Panc1 (cell line): Measurements from ENCODE around the gene ANO2. TPM values are rescaled to one million over a fixed set of nuclear protein-coding genes. Genes with fewer than 3 reads are reported as not detected.

Experiments
- ATAC-seq: fragments of 200-7000 bp; cut with Tn5 transposase; 2 replicates; pipeline ENCODE4 v1.9.1; 2020; ENCODE audit warnings: mild to moderate bottlenecking, moderate library complexity
- BruUV-seq: library from RNA; stranded (reverse); fragments of 400-500 nt; replicated peaks from 2 replicates; lab custom pipeline; 2021; lab: Mats Ljungman, UMichigan
- CTCF ChIA-PET: fragments of 300-600 bp; sonication (Branson Sonifier 250); formaldehyde crosslinking; loops from one replicate; lab custom pipeline; 2022; ENCODE audit warnings: antibody characterized with exemption; lab: Charles Lee
- POLR2A ChIA-PET: fragments of 300-600 bp; sonication (Branson Sonifier 250); formaldehyde crosslinking; loops from one replicate; lab custom pipeline; 2022; ENCODE audit warnings: antibody characterized with exemption; lab: Charles Lee
- DNase-seq: peaks from one replicate; pipeline ENCODE4 v3.0.0-alpha.2; 2010; ENCODE audit warnings: low read depth, low spot score
- H3K27ac ChIP-seq: 2 replicates; pipeline ENCODE4 v1.5.1; 2011; ENCODE audit warnings: mild to moderate bottlenecking, low read length, inconsistent platforms
- H3K27me3 ChIP-seq: fragments of 200-500 bp; sonication (Bioruptor generic); 2 replicates; pipeline ENCODE4 v1.6.0; 2014; ENCODE audit warnings: low read length, inconsistent platforms; ENCODE audit not compliant: control insufficient read depth, insufficient read depth
- H3K36me3 ChIP-seq: fragments of 200-500 bp; sonication (Bioruptor generic); 2 replicates; pipeline ENCODE4 v1.5.1; 2014; ENCODE audit warnings: inconsistent platforms, mild to moderate bottlenecking, low read length, moderate library complexity; ENCODE audit not compliant: control insufficient read depth, insufficient read depth
- H3K4me1 ChIP-seq: 2 replicates; pipeline ENCODE4 v1.5.1; 2011; ENCODE audit warnings: inconsistent platforms, mild to moderate bottlenecking, low read length, moderate library complexity; ENCODE audit not compliant: control insufficient read depth, insufficient read depth
- H3K4me3 ChIP-seq, 2 experiments: 2 replicates each; pipeline ENCODE4 v1.5.1; 2011 to 2012; ENCODE audit warnings: low read depth in 2 of 2, low read length in 2 of 2, mild to moderate bottlenecking in 2 of 2, inconsistent platforms in 1 of 2, moderate library complexity in 1 of 2
- H3K9me3 ChIP-seq: fragments of 200-500 bp; sonication (Bioruptor generic); 2 replicates; pipeline ENCODE4 v1.5.1; 2014; ENCODE audit warnings: low read depth, mild to moderate bottlenecking, inconsistent platforms, low read length, moderate library complexity; ENCODE audit not compliant: control insufficient read depth, insufficient read depth
- CTCF ChIP-seq: fragments of 450-650 bp; IDR thresholded peaks from 2 replicates; pipeline ENCODE4 v1.5.1; 2017; ENCODE audit warnings: mild to moderate bottlenecking
- POLR2AphosphoS5 ChIP-seq: IDR thresholded peaks from 2 replicates; pipeline ENCODE4 v1.6.1; 2012; ENCODE audit warnings: mild to moderate bottlenecking, low read depth, low read length, moderate library complexity
- REST ChIP-seq, 2 experiments: IDR thresholded peaks; 2 replicates each; pipeline ENCODE4 v1.6.1; 2011 to 2012; ENCODE audit warnings: low read depth in 2 of 2, control low read depth in 1 of 2, low read length in 1 of 2, mild to moderate bottlenecking in 1 of 2, moderate library complexity in 1 of 2; ENCODE audit not compliant: insufficient read depth in 1 of 2
- SIN3A ChIP-seq: IDR thresholded peaks from 2 replicates; pipeline ENCODE4 v1.6.1; 2012; ENCODE audit warnings: low read depth, mild to moderate bottlenecking, low read length, moderate library complexity, borderline replicate concordance; ENCODE audit not compliant: insufficient read depth
- TCF7L2 ChIP-seq: IDR thresholded peaks from 2 replicates; pipeline ENCODE4 v1.6.1; 2011; ENCODE audit warnings: mild to moderate bottlenecking, low read depth, low read length, inconsistent platforms
- in situ Hi-C: cut with HindIII; loops from 2 replicates; pipeline ENCODE4 v1.10.0; 2016; ENCODE audit warnings: low sequenced_read_pairs, low pct_unique_long_range_greater_than_20kb
- intact Hi-C: fragments of 100-400 bp; cut with micrococcal nuclease; formaldehyde crosslinking; loops from one replicate; pipeline ENCODE4 v1.10.0; 2022; ENCODE audit not compliant: unreplicated experiment
- total RNA-seq: library from RNA; stranded (reverse); gene quantifications from one replicate; pipeline ENCODE4 v1.2.1, GENCODE V29; 2021; ENCODE audit not compliant: unreplicated experiment

The ANO2 gene
- total RNA-seq, 1 experiment from 2014 or later: not detected

DNA sequence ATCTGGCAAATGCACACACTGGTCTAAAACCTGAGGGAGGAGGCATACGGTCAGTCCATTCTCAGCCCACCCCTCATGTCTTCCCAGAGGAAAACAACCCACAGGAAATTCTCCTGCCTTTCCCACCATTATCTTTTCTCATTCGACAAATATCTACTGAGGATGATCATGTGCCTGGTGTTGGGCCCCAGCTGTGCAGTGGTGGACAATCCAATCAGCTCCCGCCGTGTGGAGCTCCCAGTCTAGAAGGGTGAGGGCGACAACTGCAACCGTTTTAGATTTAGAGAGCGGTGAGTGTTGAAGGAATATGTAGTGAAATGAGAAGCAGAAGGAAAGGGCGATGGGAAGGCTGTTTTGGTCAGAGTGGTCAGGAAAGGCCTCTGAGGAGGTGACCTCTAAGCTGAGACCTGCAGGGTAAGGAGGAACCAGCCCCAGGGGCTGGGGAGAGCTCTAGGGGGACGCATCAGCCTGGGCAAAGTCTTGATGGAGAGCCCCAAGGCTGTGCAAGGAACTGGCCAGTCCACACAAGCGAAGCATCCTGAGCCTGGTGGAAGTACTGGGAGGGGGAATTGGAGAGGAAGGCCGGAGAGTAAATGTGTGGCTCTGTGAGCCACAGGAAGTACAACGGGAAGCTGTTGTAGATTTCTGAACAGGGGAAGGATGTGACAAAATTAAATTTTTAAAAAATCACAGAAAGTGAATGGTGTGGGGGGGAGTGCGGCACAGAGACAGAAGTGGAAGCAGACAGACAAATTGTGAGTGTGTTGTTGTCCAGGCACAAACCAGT lies 320.4 kb downstream of the ANO2 start:
- H3K27ac ChIP-seq: no peak overlapping the region
- in situ Hi-C loops: no loop called here
- intact Hi-C loops: no loop called here
- POLR2A ChIA-PET: no interaction called here
- CTCF ChIA-PET: no interaction called here
- no peak for DNase-seq
- TF ChIP-seq REST (IDR thresholded peaks at IDR 0.05; ENCODE audit: insufficient read depth in 1 of 2, low read depth in 2 of 2, low read length in 1 of 2) (no peak), POLR2AphosphoS5 (no peak), SIN3A (no peak), CTCF (no peak), TCF7L2 (no peak)
- no peak for ATAC-seq
- H3K9me3 ChIP-seq: no peaks in the 10 kb centered on the region
- H3K4me1 ChIP-seq: no peaks in the 10 kb centered on the region
- BruUV-seq: no TSS peak
- H3K27me3 ChIP-seq: no peaks in the 10 kb centered on the region
- H3K36me3 ChIP-seq: no peaks in the 10 kb centered on the region
- no peak overlapping the region for H3K4me3 ChIP-seq

- no peak for ATAC-seq
- CTCF ChIA-PET: interaction anchor here (0.7 kb wide), 1 partner anchor 165 kb away, joined by 5 read pairs; no protein-coding TSS in a partner anchor
- TF ChIP-seq SIN3A (no peak), POLR2AphosphoS5 (no peak), TCF7L2 (no peak), CTCF (no peak), REST (IDR thresholded peaks at IDR 0.05; ENCODE audit: insufficient read depth in 1 of 2, low read depth in 2 of 2, low read length in 1 of 2) (no peak)
- in situ Hi-C loops: no loop called here
- no peak overlapping the region for H3K27ac ChIP-seq
- DNase-seq: no peak
- intact Hi-C loops: no loop called here
- BruUV-seq: no TSS peak
- no peak overlapping the region for H3K4me3 ChIP-seq
- H3K36me3 ChIP-seq: no peaks in the 10 kb centered on the region
- no peaks in the 10 kb centered on the region for H3K27me3 ChIP-seq
- no peaks in the 10 kb centered on the region for H3K4me1 ChIP-seq
- no peaks in the 10 kb centered on the region for H3K9me3 ChIP-seq
- POLR2A ChIA-PET: no interaction called here
These were observed 321.6 kb downstream of the ANO2 start for GRCh38 chr12:5623411-5623810.
